IMR-90 (cell line): ENCODE measurements around the gene SLC26A6. TPM values are rescaled to one million over a fixed set of nuclear protein-coding genes. Genes with fewer than 3 reads are reported as not detected.

ENCODE experiments used
- ATAC-seq: fragments of 200-7000 bp; cut with Tn5 transposase; 2 replicates; pipeline ENCODE4 v1.9.1; 2020; ENCODE audit warnings: low read depth, mild to moderate bottlenecking, moderate library complexity
- BruUV-seq: library from RNA; stranded (reverse); fragments of 400-500 nt; replicated peaks from 2 replicates; lab custom pipeline; 2021; lab: Mats Ljungman, UMichigan
- CTCF ChIA-PET: fragments of 300-600 bp; formaldehyde crosslinking; extraction: SDS; loops from one replicate; lab custom pipeline; 2021; ENCODE audit warnings: antibody characterized with exemption; lab: Yijun Ruan, JAX
- POLR2A ChIA-PET: fragments of 300-600 bp; sonication (Branson Sonifier 250); formaldehyde crosslinking; loops from one replicate; lab custom pipeline; 2022; ENCODE audit warnings: antibody characterized with exemption; ENCODE audit not compliant: unreplicated experiment; lab: Charles Lee
- DNase-seq: peaks from one replicate; pipeline ENCODE4 v3.0.0; 2013
- H2AFZ ChIP-seq: replicated peaks from 2 replicates; pipeline ENCODE3; 2013; ENCODE audit warnings: low read length, mild to moderate bottlenecking; ENCODE audit not compliant: poor library complexity
- H2AK5ac ChIP-seq: 2 replicates; pipeline ENCODE4 v1.6.1; 2013; ENCODE audit warnings: low read depth, low read length, inconsistent platforms
- H2AK9ac ChIP-seq: replicated peaks from 2 replicates; pipeline ENCODE3; 2013; ENCODE audit warnings: mild to moderate bottlenecking, low read depth, low read length, moderate library complexity; ENCODE audit not compliant: poor library complexity
- H2BK120ac ChIP-seq: 2 replicates; pipeline ENCODE4 v1.6.1; 2013; ENCODE audit warnings: low read depth, low read length, inconsistent platforms
- H2BK15ac ChIP-seq: 3 replicates; pipeline ENCODE4 v1.6.1; 2013; ENCODE audit warnings: low read depth, low read length, inconsistent platforms
- H2BK20ac ChIP-seq: 2 replicates; pipeline ENCODE4 v1.6.1; 2013; ENCODE audit warnings: low read depth, mild to moderate bottlenecking, inconsistent platforms, low read length, moderate library complexity
- H2BK5ac ChIP-seq: 2 replicates; pipeline ENCODE4 v1.6.1; 2013; ENCODE audit warnings: mild to moderate bottlenecking, low read depth, low read length, inconsistent platforms; ENCODE audit not compliant: poor library complexity, severe bottlenecking
- H3K14ac ChIP-seq: replicated peaks from 2 replicates; pipeline ENCODE4 v1.6.1; 2013; ENCODE audit warnings: low read depth, low read length, inconsistent platforms
- H3K18ac ChIP-seq: 2 replicates; pipeline ENCODE4 v1.6.1; 2013; ENCODE audit warnings: low read depth, low read length, control low read depth
- H3K23ac ChIP-seq: 2 replicates; pipeline ENCODE4 v1.6.1; 2013; ENCODE audit warnings: low read depth, low read length, inconsistent platforms
- H3K27ac ChIP-seq: 2 replicates; pipeline ENCODE4 v1.5.1; 2013; ENCODE audit warnings: mild to moderate bottlenecking, control low read depth, low read length; ENCODE audit not compliant: insufficient read depth
- H3K27me3 ChIP-seq: 2 replicates; pipeline ENCODE4 v1.6.1; 2013; ENCODE audit warnings: low read length; ENCODE audit not compliant: control insufficient read depth, insufficient read depth
- H3K36me3 ChIP-seq: 2 replicates; pipeline ENCODE4 v1.6.1; 2013; ENCODE audit warnings: low read length, mixed read lengths; ENCODE audit not compliant: control insufficient read depth, insufficient read depth
- H3K4ac ChIP-seq: 2 replicates; pipeline ENCODE4 v1.6.1; 2013; ENCODE audit warnings: low read depth, low read length, inconsistent platforms
- H3K4me1 ChIP-seq: 2 replicates; pipeline ENCODE4 v1.6.1; 2013; ENCODE audit warnings: low read length, mixed read lengths; ENCODE audit not compliant: control insufficient read depth, insufficient read depth
- H3K4me2 ChIP-seq: 2 replicates; pipeline ENCODE4 v1.6.1; 2013; ENCODE audit warnings: low read depth, mild to moderate bottlenecking, control low read depth, low read length, moderate library complexity
- H3K4me3 ChIP-seq: 2 replicates; pipeline ENCODE4 v1.5.1; 2013; ENCODE audit warnings: low read depth, mild to moderate bottlenecking, control low read depth, low read length, moderate library complexity; ENCODE audit not compliant: insufficient read depth
- H3K56ac ChIP-seq: 2 replicates; pipeline ENCODE4 v1.6.1; 2013; ENCODE audit warnings: low read length, inconsistent platforms; ENCODE audit not compliant: insufficient read depth; ENCODE audit errors: extremely low read depth
- H3K79me1 ChIP-seq, 2 experiments: 2 replicates each; pipeline ENCODE4 v1.6.1; 2013; ENCODE audit warnings: low read length in 2 of 2, inconsistent platforms in 1 of 2, low read depth in 1 of 2
- H3K9ac ChIP-seq: 2 replicates; pipeline ENCODE4 v1.6.1; 2013; ENCODE audit warnings: low read depth, low read length, control low read depth
- H3K9me1 ChIP-seq: 2 replicates; pipeline ENCODE4 v1.6.1; 2013; ENCODE audit warnings: low read length, inconsistent platforms; ENCODE audit not compliant: insufficient read depth
- H3K9me3 ChIP-seq: 2 replicates; pipeline ENCODE4 v1.6.1; 2013; ENCODE audit warnings: low read length; ENCODE audit not compliant: control insufficient read depth, insufficient read depth
- H4K20me1 ChIP-seq: 2 replicates; pipeline ENCODE4 v1.6.1; 2013; ENCODE audit warnings: low read length, inconsistent platforms; ENCODE audit not compliant: insufficient read depth
- H4K5ac ChIP-seq: 2 replicates; pipeline ENCODE4 v1.6.1; 2013; ENCODE audit warnings: mild to moderate bottlenecking, low read depth, low read length, control low read depth
- H4K8ac ChIP-seq, 2 experiments: 2 replicates each; pipeline ENCODE4 v1.6.1; 2013; ENCODE audit warnings: low read depth in 2 of 2, low read length in 2 of 2, control low read depth in 1 of 2, inconsistent platforms in 1 of 2
- H4K91ac ChIP-seq: 2 replicates; pipeline ENCODE4 v1.6.1; 2013; ENCODE audit warnings: low read depth, low read length, inconsistent platforms; ENCODE audit not compliant: insufficient read depth
- CEBPB ChIP-seq: IDR thresholded peaks from 2 replicates; pipeline ENCODE4 v1.6.1; 2012; ENCODE audit warnings: low read depth, low read length, improper control_type of control experiment
- ELK1 ChIP-seq: fragments of 150-350 bp; IDR thresholded peaks from 2 replicates; pipeline ENCODE4 v1.6.1; 2016; ENCODE audit warnings: low read depth, mild to moderate bottlenecking, low read length, moderate library complexity, borderline replicate concordance
- MAFK ChIP-seq: IDR thresholded peaks from 2 replicates; pipeline ENCODE4 v1.6.1; 2012; ENCODE audit warnings: low read depth, low read length, improper control_type of control experiment
- MAZ ChIP-seq: IDR thresholded peaks from 2 replicates; pipeline ENCODE4 v1.6.1; 2012; ENCODE audit warnings: low read depth, mild to moderate bottlenecking, low read length, improper control_type of control experiment, moderate library complexity, borderline replicate concordance
- NFE2L2 ChIP-seq: fragments of 150-350 bp; IDR thresholded peaks from 2 replicates; pipeline ENCODE4 v1.6.1; 2016; ENCODE audit warnings: low read depth, mild to moderate bottlenecking, low read length
- RCOR1 ChIP-seq: IDR thresholded peaks from 2 replicates; pipeline ENCODE4 v1.6.1; 2012; ENCODE audit warnings: mild to moderate bottlenecking, low read length, improper control_type of control experiment; ENCODE audit not compliant: insufficient replicate concordance
- USF2 ChIP-seq: fragments of 150-350 bp; IDR thresholded peaks from 2 replicates; pipeline ENCODE4 v1.6.1; 2017; ENCODE audit warnings: mild to moderate bottlenecking, antibody characterized with exemption, low read length, low read depth
- WGBS, 2 experiments: methylation state at CpG; one replicate each; pipeline versions ENCODE4 v1.1.5 to v1.1.7; 2013; ENCODE audit warnings: missing lambda C conversion rate in 2 of 2; ENCODE audit not compliant: insufficient read length in 1 of 2; ENCODE audit errors: extremely low coverage in 2 of 2; 5-methylcytosine and 5-hydroxymethylcytosine counted together
- dilution Hi-C: fragments of 300-500 bp; cut with HindIII; formaldehyde crosslinking; loops from one replicate; pipeline ENCODE4 v1.14.3; 2018; ENCODE audit warnings: low sequenced_read_pairs; ENCODE audit not compliant: unreplicated experiment
- in situ Hi-C: fragments of 300-500 bp; cut with MboI; formaldehyde crosslinking; loops from 3 replicates; pipeline ENCODE4 v1.14.3; 2019; ENCODE audit warnings: low sequenced_read_pairs, inconsistent platforms, mixed read lengths
- intact Hi-C: fragments of 100-400 bp; cut with micrococcal nuclease; formaldehyde crosslinking; loops from 2 replicates; pipeline ENCODE4 v1.10.0; 2022
- polyA plus RNA-seq, 3 experiments: library from polyadenylated mRNA; depleted of rRNA; stranded (reverse); fragments of >200 nt; gene quantifications; 2 replicates each; pipeline ENCODE4 v1.2.3, GENCODE V29; 2012; ENCODE audit warnings: low replicate concordance in 1 of 3
- total RNA-seq: library from RNA; depleted of rRNA; stranded (reverse); fragments of >200 nt; gene quantifications from 2 replicates; pipeline ENCODE4 v1.2.3, GENCODE V29; 2012
- TF ChIP-seq, protein P1 (sequence below): conservative IDR thresholded peaks from 2 replicates; pipeline ENCODE4 v1.5.1; 2012; ENCODE audit warnings: mild to moderate bottlenecking, low read depth, low read length, improper control_type of control experiment

The SLC26A6 gene
- total and polyA plus RNA-seq, 2 of the 4 experiments (the other 2 are of a cell fraction) = 11.8 to 34.3 TPM

DNA sequence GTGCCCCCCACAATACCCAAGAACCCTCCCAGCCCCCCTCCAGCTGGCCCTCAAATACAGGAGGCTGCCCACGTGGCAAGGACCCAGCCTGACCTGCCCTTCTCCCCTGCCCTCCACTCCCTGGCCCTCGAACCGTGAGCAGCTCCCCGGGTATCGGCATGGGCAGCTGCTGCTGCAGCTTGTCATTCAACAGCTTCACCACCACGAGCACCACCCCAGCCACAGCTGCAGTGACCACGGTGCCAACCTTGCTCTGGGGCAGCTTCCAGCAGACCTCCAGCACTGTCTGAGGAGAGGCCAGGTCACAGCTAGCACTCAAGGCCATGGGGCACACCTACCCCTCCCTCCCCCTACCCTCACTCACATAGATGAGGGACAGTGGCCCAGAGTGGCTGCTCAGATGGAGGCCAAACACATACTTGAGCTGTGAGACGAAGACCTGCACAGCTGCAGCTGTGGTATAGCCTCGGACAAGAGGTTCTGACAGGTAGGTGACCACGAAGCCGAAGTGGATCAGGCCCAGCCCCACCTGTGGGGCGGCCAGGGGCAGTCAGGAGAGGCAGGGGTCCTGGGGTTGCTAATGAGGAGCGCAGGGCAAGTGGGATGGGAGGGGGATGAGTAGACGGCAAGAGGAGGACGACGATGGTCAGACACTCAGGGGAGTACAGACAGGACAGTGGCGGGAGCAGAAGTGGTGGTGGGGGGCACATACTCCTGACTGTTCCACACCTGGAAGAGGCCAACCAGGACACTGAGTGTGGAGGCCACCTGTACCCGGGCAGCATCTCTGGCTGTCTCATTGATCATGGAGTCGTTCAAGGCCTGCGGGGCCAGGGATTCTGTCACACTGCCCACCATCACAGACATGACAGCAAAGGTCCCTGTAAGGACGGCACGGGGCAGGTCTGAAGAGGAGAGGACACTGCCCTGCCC, 3.5 kb downstream of the SLC26A6 start:
- ChIA-PET POLR2A (no interaction called here), CTCF (no interaction called here)
- no peak overlapping the region for H3K23ac ChIP-seq
- ATAC-seq = no peak
- H3K9me3 ChIP-seq = no peaks in the 10 kb centered on the region
- H4K91ac ChIP-seq = no peak overlapping the region
- H4K8ac ChIP-seq = no peak overlapping the region
- intact Hi-C loops (loop anchor here (10.0 kb wide), 1 partner anchor 187 kb away; the partner anchor contains the start of genes ATRIP, CCDC51 and TMA7), in situ Hi-C loops (no loop called here), dilution Hi-C loops (no loop called here)
- H3K79me1 ChIP-seq = peaks cover 39 to 66% of the 10 kb centered on the region in 2 experiments
- no peak overlapping the region for H2BK20ac ChIP-seq
- no peak overlapping the region for H2BK5ac ChIP-seq
- peaks cover 12% of the 10 kb centered on the region for H3K9me1 ChIP-seq
- H3K56ac ChIP-seq = no peak overlapping the region
- H4K5ac ChIP-seq = no peak overlapping the region
- H2BK15ac ChIP-seq = no peak overlapping the region
- DNase-seq = no peak
- H3K27me3 ChIP-seq = no peaks in the 10 kb centered on the region
- H3K27ac ChIP-seq = no peak overlapping the region
- H3K36me3 ChIP-seq = peaks cover 70% of the 10 kb centered on the region
- H2AK5ac ChIP-seq = no peak overlapping the region
- no peak overlapping the region for H3K4me2 ChIP-seq
- H3K18ac ChIP-seq = no peak overlapping the region
- peaks cover 51% of the 10 kb centered on the region for H4K20me1 ChIP-seq
- H3K14ac ChIP-seq = no peak overlapping the region
- H2AK9ac ChIP-seq = no peak overlapping the region
- H3K4ac ChIP-seq = no peak overlapping the region
- H3K4me1 ChIP-seq = peaks cover 18% of the 10 kb centered on the region
- no peak overlapping the region for H3K9ac ChIP-seq
- no TSS peak for BruUV-seq
- no peak overlapping the region for H2BK120ac ChIP-seq
- peak overlapping the region; percentile 51 for H2AFZ ChIP-seq
- H3K4me3 ChIP-seq = no peak overlapping the region
- TF ChIP-seq, protein P1, sequence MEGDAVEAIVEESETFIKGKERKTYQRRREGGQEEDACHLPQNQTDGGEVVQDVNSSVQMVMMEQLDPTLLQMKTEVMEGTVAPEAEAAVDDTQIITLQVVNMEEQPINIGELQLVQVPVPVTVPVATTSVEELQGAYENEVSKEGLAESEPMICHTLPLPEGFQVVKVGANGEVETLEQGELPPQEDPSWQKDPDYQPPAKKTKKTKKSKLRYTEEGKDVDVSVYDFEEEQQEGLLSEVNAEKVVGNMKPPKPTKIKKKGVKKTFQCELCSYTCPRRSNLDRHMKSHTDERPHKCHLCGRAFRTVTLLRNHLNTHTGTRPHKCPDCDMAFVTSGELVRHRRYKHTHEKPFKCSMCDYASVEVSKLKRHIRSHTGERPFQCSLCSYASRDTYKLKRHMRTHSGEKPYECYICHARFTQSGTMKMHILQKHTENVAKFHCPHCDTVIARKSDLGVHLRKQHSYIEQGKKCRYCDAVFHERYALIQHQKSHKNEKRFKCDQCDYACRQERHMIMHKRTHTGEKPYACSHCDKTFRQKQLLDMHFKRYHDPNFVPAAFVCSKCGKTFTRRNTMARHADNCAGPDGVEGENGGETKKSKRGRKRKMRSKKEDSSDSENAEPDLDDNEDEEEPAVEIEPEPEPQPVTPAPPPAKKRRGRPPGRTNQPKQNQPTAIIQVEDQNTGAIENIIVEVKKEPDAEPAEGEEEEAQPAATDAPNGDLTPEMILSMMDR = no peak
- no peak for TF ChIP-seq ELK1
- TF ChIP-seq RCOR1 = no peak
- no peak for TF ChIP-seq CEBPB
- TF ChIP-seq MAZ = no peak
- no peak for TF ChIP-seq NFE2L2
- TF ChIP-seq MAFK = no peak
- TF ChIP-seq USF2 = no peak
- WGBS, 2 experiments = 85% methylated on average over 7 of the region's 22 CpGs; no CpG with 5 or more reads in 1 of the 2 experiments
